Fibroblast of pulmonary artery (primary cell): Measurements from ENCODE around the gene CCDC28B.

Experiments used
- DNase-seq: peaks from one replicate; pipeline ENCODE4 v3.0.0-alpha.2; 2010; ENCODE audit warnings: low read depth
- H3K4me3 ChIP-seq: replicated peaks from 2 replicates; pipeline ENCODE4 v1.5.1; 2011; ENCODE audit warnings: low read depth, mild to moderate bottlenecking, control low read depth, low read length, moderate library complexity
- CTCF ChIP-seq: IDR thresholded peaks from 2 replicates; pipeline ENCODE4 v1.5.1; 2011; ENCODE audit warnings: mild to moderate bottlenecking, control low read depth, low read length, inconsistent platforms; ENCODE audit errors: missing control alignments

CCDC28B gene

GRCh38 chr1:32221980-32222755 is 21.8 kb downstream of the CCDC28B start, which contains the start of the genes EIF3I and TMEM234:
TSS of gene EIF3I (plus strand) at chr1:32222407. CDS start at chr1:32222442, 35 bp downstream.
TSS of gene TMEM234 (minus strand) at chr1:32222353. CDS start at chr1:32222322, 31 bp downstream.
- H3K4me3 ChIP-seq, result peak within 1 kb of the TSS; percentile 99
- peak; percentile 91 for DNase-seq
- no peak for TF ChIP-seq CTCF

GRCh38 chr1:32223683-32224082 is 23.3 kb downstream of the CCDC28B start:
- no peak overlapping the region for H3K4me3 ChIP-seq
- DNase-seq, result no peak

GRCh38 chr1:32224285-32224684 is 23.9 kb downstream of the CCDC28B start:
- DNase-seq, result no peak
- TF ChIP-seq CTCF, result no peak
- no peak overlapping the region for H3K4me3 ChIP-seq

More at GRCh38 chr1:32223683-32224082, 23.3 kb downstream of the CCDC28B start:
- TF ChIP-seq CTCF, result no peak

GRCh38 chr1:32228771-32229170 is 28.4 kb downstream of the CCDC28B start:
- no peak for DNase-seq
- no peak overlapping the region for H3K4me3 ChIP-seq
- no peak for TF ChIP-seq CTCF

GRCh38 chr1:32231843-32232432 is 31.5 kb downstream of the CCDC28B start:
- no peak for DNase-seq
- no peak for TF ChIP-seq CTCF
- H3K4me3 ChIP-seq, result no peak overlapping the region

- TF ChIP-seq CTCF, result no peak
- no peak for DNase-seq
- H3K4me3 ChIP-seq, result no peak overlapping the region
Observed at GRCh38 chr1:32232558-32233304, 32.3 kb downstream of the CCDC28B start.
